HepG2 (cell line): ENCODE measurements around the gene TEC. TPM values are rescaled to one million over a fixed set of nuclear protein-coding genes. Genes with fewer than 3 reads are reported as not detected.

Experiments used
- CHD4 ChIP-seq: fragments of 200-600 bp; sonication (generic); IDR thresholded peaks from 2 replicates; pipeline ENCODE4 v1.7.0; 2017; ENCODE audit warnings: mild to moderate bottlenecking, low read length, borderline replicate concordance
- CTCF ChIP-seq: sonication (generic); formaldehyde crosslinking; IDR thresholded peaks from 2 replicates; pipeline ENCODE4 v1.5.0; 2020; ENCODE audit warnings: mild to moderate bottlenecking, missing genetic modification reagents, moderate library complexity
- ELF4 ChIP-seq: sonication (generic); formaldehyde crosslinking; IDR thresholded peaks from 2 replicates; pipeline ENCODE4 v1.5.0; 2020; ENCODE audit warnings: missing genetic modification reagents, mild to moderate bottlenecking, moderate library complexity, borderline replicate concordance
- ETV5 ChIP-seq: IDR thresholded peaks from 2 replicates; pipeline ENCODE4 v1.6.1; 2018; ENCODE audit warnings: missing biosample characterization, missing genetic modification reagents, inconsistent platforms, borderline replicate concordance
- GABPB1 ChIP-seq: IDR thresholded peaks from 2 replicates; pipeline ENCODE4 v1.6.1; 2016; ENCODE audit warnings: mild to moderate bottlenecking, missing genetic modification reagents, moderate library complexity, missing compliant biosample characterization
- HNRNPH1 ChIP-seq: fragments of 200-400 bp; formaldehyde crosslinking; optimal IDR thresholded peaks from 2 replicates; pipeline ENCODE3; 2017; ENCODE audit warnings: mild to moderate bottlenecking, low read depth, low read length
- KLF9 ChIP-seq: IDR thresholded peaks from 2 replicates; pipeline ENCODE4 v1.6.1; 2016; ENCODE audit warnings: low read depth
- MAFF ChIP-seq: IDR thresholded peaks from 2 replicates; pipeline ENCODE4 v1.6.1; 2011; ENCODE audit warnings: low read depth, low read length, improper control_type of control experiment
- MAZ ChIP-seq, 2 experiments: sonication (generic) in 1 of 2; formaldehyde crosslinking in 1 of 2; IDR thresholded peaks; 2 replicates each; pipeline versions ENCODE4 v1.5.0 to v1.6.1; 2012 to 2020; ENCODE audit warnings: low read depth in 2 of 2, mild to moderate bottlenecking in 2 of 2, borderline replicate concordance in 1 of 2, improper control_type of control experiment in 1 of 2, low read length in 1 of 2, missing genetic modification reagents in 1 of 2, moderate library complexity in 1 of 2
- MIXL1 ChIP-seq: IDR thresholded peaks from 2 replicates; pipeline ENCODE4 v1.6.1; 2016
- PHF8 ChIP-seq: sonication (generic); formaldehyde crosslinking; IDR thresholded peaks from 2 replicates; pipeline ENCODE4 v1.5.0; 2020; ENCODE audit warnings: missing genetic modification reagents
- POLR2A ChIP-seq, 2 experiments: IDR thresholded peaks; 2 replicates each; pipeline ENCODE4 v1.6.1; 2011; ENCODE audit warnings: low read depth in 2 of 2, low read length in 2 of 2, mild to moderate bottlenecking in 1 of 2, moderate library complexity in 1 of 2; ENCODE audit not compliant: insufficient read depth in 1 of 2
- SAP130 ChIP-seq: IDR thresholded peaks from 2 replicates; pipeline ENCODE4 v1.6.1; 2016; ENCODE audit warnings: low read depth
- STAT5B ChIP-seq: sonication (generic); formaldehyde crosslinking; IDR thresholded peaks from 2 replicates; pipeline ENCODE4 v1.4.0; 2020; ENCODE audit warnings: missing genetic modification reagents
- TFDP2 ChIP-seq: sonication (generic); formaldehyde crosslinking; IDR thresholded peaks from 2 replicates; pipeline ENCODE4 v1.4.0; 2020; ENCODE audit warnings: missing genetic modification reagents
- TMF1 ChIP-seq: sonication (generic); formaldehyde crosslinking; IDR thresholded peaks from 2 replicates; pipeline ENCODE4 v1.8.1; 2022; ENCODE audit warnings: low read depth, missing genetic modification reagents
- XRCC5 ChIP-seq: fragments of 200-400 bp; formaldehyde crosslinking; optimal IDR thresholded peaks from 2 replicates; pipeline ENCODE3; 2017; ENCODE audit warnings: mild to moderate bottlenecking, low read length
- ZMYM3 ChIP-seq: sonication (generic); formaldehyde crosslinking; IDR thresholded peaks from 2 replicates; pipeline ENCODE4 v1.5.1; 2020; ENCODE audit warnings: mild to moderate bottlenecking, missing genetic modification reagents
- ZNF235 ChIP-seq: sonication (generic); formaldehyde crosslinking; IDR thresholded peaks from 2 replicates; pipeline ENCODE4 v1.8.1; 2023; ENCODE audit warnings: mild to moderate bottlenecking, missing genetic modification reagents, borderline replicate concordance
- ZNF263 ChIP-seq: sonication (generic); formaldehyde crosslinking; IDR thresholded peaks from 2 replicates; pipeline ENCODE4 v1.4.0; 2020; ENCODE audit warnings: missing genetic modification reagents
- ZNF567 ChIP-seq: sonication (generic); formaldehyde crosslinking; IDR thresholded peaks from 2 replicates; pipeline ENCODE4 v1.8.1; 2023; ENCODE audit warnings: mild to moderate bottlenecking, missing genetic modification reagents, borderline replicate concordance
- ZNF710 ChIP-seq: sonication (generic); formaldehyde crosslinking; IDR thresholded peaks from 2 replicates; pipeline ENCODE4 v1.5.0; 2020; ENCODE audit warnings: mild to moderate bottlenecking, missing genetic modification reagents, borderline replicate concordance
- polyA plus RNA-seq, 8 experiments: library from polyadenylated mRNA; depleted of rRNA in 3 of 8; stranded (reverse) in 7 of 8; unstranded in 1 of 8; fragments of >200 nt; fragmentation: Illumina TruSeq in 4 of 8; extraction: Trizol in 4 of 8; gene quantifications; 2 replicates each; pipeline versions ENCODE4 v1.2.1 to v1.2.3, GENCODE V29; 2011 to 2016; ENCODE audit warnings: low read depth in 4 of 8, missing spikeins in 1 of 8, mixed read lengths in 1 of 8; ENCODE audit not compliant: insufficient read depth in 1 of 8
- total RNA-seq, 5 experiments: library from RNA; depleted of rRNA; stranded (reverse); fragments of >200 nt; fragmentation: Illumina TruSeq; extraction: Trizol; gene quantifications; 2 replicates each; pipeline ENCODE4 v1.2.3, GENCODE V29; 2016; ENCODE audit warnings: low read depth in 1 of 5
- TF ChIP-seq, protein P1 (sequence below): sonication (generic); formaldehyde crosslinking; conservative IDR thresholded peaks from 2 replicates; pipeline ENCODE4 v1.5.0; 2020; ENCODE audit warnings: missing genetic modification reagents
- TF ChIP-seq, protein P2 (sequence below): sonication (generic); IDR thresholded peaks from 2 replicates; pipeline ENCODE4 v1.6.1; 2016; ENCODE audit warnings: low read depth, borderline replicate concordance

Gene TEC
- total and polyA plus RNA-seq, 2 of the 13 experiments (the other 11 are each of a cell fraction or from before 2014, with no cell fraction given): 0.05 to 0.20 TPM

DNA sequence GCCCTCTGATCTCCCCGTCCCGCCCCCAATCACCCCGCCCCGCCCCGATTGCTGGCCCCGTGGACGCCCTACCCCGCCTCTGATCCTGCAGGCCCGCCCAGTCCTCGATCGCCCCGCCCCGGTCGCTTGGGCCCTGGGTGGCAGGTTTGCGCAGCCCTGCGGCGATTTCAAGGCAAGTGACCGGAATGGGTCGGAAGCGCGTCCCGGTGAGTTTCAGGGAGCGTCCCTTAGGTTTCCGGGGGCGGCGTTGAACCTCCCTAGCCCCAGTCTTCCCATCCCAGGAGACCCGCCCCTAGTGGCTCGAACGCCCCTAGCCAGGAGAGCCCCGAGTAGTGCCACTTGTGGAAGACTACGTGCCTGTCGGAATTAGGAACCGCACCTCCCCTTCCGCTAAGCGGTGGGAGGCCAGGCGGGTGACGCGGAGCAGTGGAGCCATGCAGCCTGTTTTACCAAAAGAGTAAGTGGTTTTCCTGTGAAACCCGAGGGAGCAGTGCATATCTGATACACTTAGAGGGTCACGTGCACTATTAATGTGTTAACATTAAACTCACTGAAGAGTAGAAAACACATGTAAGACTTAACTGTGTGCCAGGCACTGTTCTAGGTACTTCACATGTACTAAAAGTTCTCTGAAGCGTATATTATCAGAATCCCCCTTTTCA is 354 bp upstream of the TEC start (continued):
- TF ChIP-seq, protein P1, sequence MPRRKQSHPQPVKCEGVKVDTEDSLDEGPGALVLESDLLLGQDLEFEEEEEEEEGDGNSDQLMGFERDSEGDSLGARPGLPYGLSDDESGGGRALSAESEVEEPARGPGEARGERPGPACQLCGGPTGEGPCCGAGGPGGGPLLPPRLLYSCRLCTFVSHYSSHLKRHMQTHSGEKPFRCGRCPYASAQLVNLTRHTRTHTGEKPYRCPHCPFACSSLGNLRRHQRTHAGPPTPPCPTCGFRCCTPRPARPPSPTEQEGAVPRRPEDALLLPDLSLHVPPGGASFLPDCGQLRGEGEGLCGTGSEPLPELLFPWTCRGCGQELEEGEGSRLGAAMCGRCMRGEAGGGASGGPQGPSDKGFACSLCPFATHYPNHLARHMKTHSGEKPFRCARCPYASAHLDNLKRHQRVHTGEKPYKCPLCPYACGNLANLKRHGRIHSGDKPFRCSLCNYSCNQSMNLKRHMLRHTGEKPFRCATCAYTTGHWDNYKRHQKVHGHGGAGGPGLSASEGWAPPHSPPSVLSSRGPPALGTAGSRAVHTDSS: no peak
- TF ChIP-seq GABPB1 (CRISPR knock-in tag): peak; percentile 67
- peak; percentile 31 for TF ChIP-seq SAP130 (CRISPR knock-in tag)
- no peak for TF ChIP-seq HNRNPH1
- no peak for TF ChIP-seq MAZ (IDR thresholded peaks at IDR 0.05; ENCODE audit: borderline replicate concordance, low read depth, low read length)
- TF ChIP-seq MAZ (CRISPR knock-in tag; IDR thresholded peaks at IDR 0.05; ENCODE audit: low read depth): no peak
- 0 out of 2 replicates have a peak, but pooled peaks have one; percentile 21 for TF ChIP-seq TFDP2 (CRISPR knock-in tag)
- TF ChIP-seq CHD4: no peak
- no peak for TF ChIP-seq ELF4 (CRISPR knock-in tag)
- no peak for TF ChIP-seq KLF9 (CRISPR knock-in tag)
- peak; percentile 47; the same call in 1 of the 2 replicates for TF ChIP-seq PHF8 (CRISPR knock-in tag)
- no peak for TF ChIP-seq ZNF710
- 0 out of 2 replicates have a peak, but pooled peaks have one; percentile 35 for TF ChIP-seq ETV5 (CRISPR knock-in tag)
- TF ChIP-seq POLR2A (IDR thresholded peaks at IDR 0.05; ENCODE audit: insufficient read depth in 1 of 2, low read depth in 2 of 2, low read length in 2 of 2): peak in 1 of 2 experiments; percentile 45; a peak in 1 of 4 replicates
- no peak for TF ChIP-seq ZNF567
- TF ChIP-seq CTCF: peak; percentile 46
- TF ChIP-seq MAFF: no peak
- TF ChIP-seq XRCC5: peak; percentile 11
- no peak for TF ChIP-seq ZMYM3 (CRISPR knock-in tag)
- TF ChIP-seq ZNF235 (CRISPR knock-in tag): no peak
- TF ChIP-seq, protein P2, sequence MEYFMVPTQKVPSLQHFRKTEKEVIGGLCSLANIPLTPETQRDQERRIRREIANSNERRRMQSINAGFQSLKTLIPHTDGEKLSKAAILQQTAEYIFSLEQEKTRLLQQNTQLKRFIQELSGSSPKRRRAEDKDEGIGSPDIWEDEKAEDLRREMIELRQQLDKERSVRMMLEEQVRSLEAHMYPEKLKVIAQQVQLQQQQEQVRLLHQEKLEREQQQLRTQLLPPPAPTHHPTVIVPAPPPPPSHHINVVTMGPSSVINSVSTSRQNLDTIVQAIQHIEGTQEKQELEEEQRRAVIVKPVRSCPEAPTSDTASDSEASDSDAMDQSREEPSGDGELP: no peak
- no peak for TF ChIP-seq TMF1 (CRISPR knock-in tag)
- TF ChIP-seq STAT5B: 0 out of 2 replicates have a peak, but pooled peaks have one; percentile 41
- TF ChIP-seq ZNF263 (CRISPR knock-in tag): no peak
- no peak for TF ChIP-seq MIXL1
